ENCODE data around the gene SLC6A11.

DNA sequence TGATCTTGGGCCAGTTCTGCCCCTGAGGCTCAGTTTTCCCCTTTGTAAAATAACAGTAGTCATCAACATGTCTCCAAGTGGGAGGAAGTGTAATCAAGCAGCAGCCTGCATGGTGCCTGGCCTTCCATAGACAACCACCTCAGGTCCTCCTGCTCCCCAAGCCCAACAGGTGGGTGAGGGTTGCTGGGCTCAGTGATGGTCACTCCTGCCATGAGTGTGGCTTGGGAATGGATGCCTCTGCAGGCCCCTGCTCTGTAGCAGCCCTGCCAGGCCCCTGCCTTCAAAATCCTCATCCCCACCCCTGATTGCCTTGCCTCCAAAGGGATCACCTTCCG, 117.4 kb downstream of the SLC6A11 start:
- TF ChIP-seq, protein P1, sequence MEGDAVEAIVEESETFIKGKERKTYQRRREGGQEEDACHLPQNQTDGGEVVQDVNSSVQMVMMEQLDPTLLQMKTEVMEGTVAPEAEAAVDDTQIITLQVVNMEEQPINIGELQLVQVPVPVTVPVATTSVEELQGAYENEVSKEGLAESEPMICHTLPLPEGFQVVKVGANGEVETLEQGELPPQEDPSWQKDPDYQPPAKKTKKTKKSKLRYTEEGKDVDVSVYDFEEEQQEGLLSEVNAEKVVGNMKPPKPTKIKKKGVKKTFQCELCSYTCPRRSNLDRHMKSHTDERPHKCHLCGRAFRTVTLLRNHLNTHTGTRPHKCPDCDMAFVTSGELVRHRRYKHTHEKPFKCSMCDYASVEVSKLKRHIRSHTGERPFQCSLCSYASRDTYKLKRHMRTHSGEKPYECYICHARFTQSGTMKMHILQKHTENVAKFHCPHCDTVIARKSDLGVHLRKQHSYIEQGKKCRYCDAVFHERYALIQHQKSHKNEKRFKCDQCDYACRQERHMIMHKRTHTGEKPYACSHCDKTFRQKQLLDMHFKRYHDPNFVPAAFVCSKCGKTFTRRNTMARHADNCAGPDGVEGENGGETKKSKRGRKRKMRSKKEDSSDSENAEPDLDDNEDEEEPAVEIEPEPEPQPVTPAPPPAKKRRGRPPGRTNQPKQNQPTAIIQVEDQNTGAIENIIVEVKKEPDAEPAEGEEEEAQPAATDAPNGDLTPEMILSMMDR (IDR thresholded peaks at IDR 0.05), result no peak
- TF ChIP-seq POLR2A (IDR thresholded peaks at IDR 0.05) (no peak), EP300 (IDR thresholded peaks at IDR 0.05) (no peak), POLR2AphosphoS5 (IDR thresholded peaks at IDR 0.05) (no peak)

All from gastroesophageal sphincter (tissue), 3 donors.